ENCODE data around the gene ZNF778. TPM values are rescaled to one million over a fixed set of nuclear protein-coding genes. Genes with fewer than 3 reads are reported as not detected.
A peak's percentile ranks its signal among the peaks of the same experiment; 100 is the strongest.

Gene ZNF778
- total RNA-seq, 1 donor, result 8.1 TPM

GRCh38 chr16:89193576-89194293, 23.8 kb upstream of the ZNF778 start:
- DNase-seq (ENCODE audit: low read depth in 2 of 3, low spot score in 2 of 3), result no peak

GRCh38 chr16:89194340-89195311, 22.9 kb upstream of the ZNF778 start:
- no peak for DNase-seq (ENCODE audit: low read depth in 2 of 3, low spot score in 2 of 3)

GRCh38 chr16:89195521-89196171, 21.9 kb upstream of the ZNF778 start:
- no peak for DNase-seq (ENCODE audit: low read depth in 2 of 3, low spot score in 2 of 3)

- no peak for DNase-seq (ENCODE audit: low read depth in 2 of 3, low spot score in 2 of 3)
Measured at GRCh38 chr16:89197033-89197632, 20.4 kb upstream of the ZNF778 start.

GRCh38 chr16:89197633-89198416, 19.7 kb upstream of the ZNF778 start:
- no peak for DNase-seq (ENCODE audit: low read depth in 2 of 3, low spot score in 2 of 3)

- no peak for DNase-seq (ENCODE audit: low read depth in 2 of 3, low spot score in 2 of 3)
Measured at GRCh38 chr16:89198417-89199240, 18.9 kb upstream of the ZNF778 start.

- no peak for DNase-seq (ENCODE audit: low read depth in 2 of 3, low spot score in 2 of 3)
Measured at GRCh38 chr16:89199241-89200123, 18.0 kb upstream of the ZNF778 start.

GRCh38 chr16:89200124-89200849, 17.2 kb upstream of the ZNF778 start, which contains the start of gene SLC22A31:
TSS of gene SLC22A31 (minus strand) at chr16:89200537. CDS start at chr16:89200501, 36 bp downstream.
- no peak for DNase-seq (ENCODE audit: low read depth in 2 of 3, low spot score in 2 of 3)

GRCh38 chr16:89200850-89201411, 16.6 kb upstream of the ZNF778 start:
- no peak for DNase-seq (ENCODE audit: low read depth in 2 of 3, low spot score in 2 of 3)

- DNase-seq (ENCODE audit: low read depth in 2 of 3, low spot score in 2 of 3), result peak; percentile 57 to 82 (median 80)
Measured at GRCh38 chr16:89201439-89202377, 15.8 kb upstream of the ZNF778 start.

GRCh38 chr16:89202422-89203215, 14.9 kb upstream of the ZNF778 start:
- no peak for DNase-seq (ENCODE audit: low read depth in 2 of 3, low spot score in 2 of 3)

- DNase-seq (ENCODE audit: low read depth in 2 of 3, low spot score in 2 of 3), result no peak
Measured at GRCh38 chr16:89207993-89208392, 9.5 kb upstream of the ZNF778 start.

GRCh38 chr16:89209522-89210044, 7.9 kb upstream of the ZNF778 start:
- no peak for DNase-seq (ENCODE audit: low read depth in 2 of 3, low spot score in 2 of 3)

GRCh38 chr16:89210165-89210903, 7.2 kb upstream of the ZNF778 start:
- DNase-seq (ENCODE audit: low read depth in 2 of 3, low spot score in 2 of 3), result no peak

All from hematopoietic multipotent progenitor cell (in vitro differentiated cells).